ENCODE data around the gene COQ5. TPM values are rescaled to one million over a fixed set of nuclear protein-coding genes. Genes with fewer than 3 reads are reported as not detected.

COQ5 gene
- total RNA-seq, 1 experiment from 2014 or later, result 41.2 TPM

DNA sequence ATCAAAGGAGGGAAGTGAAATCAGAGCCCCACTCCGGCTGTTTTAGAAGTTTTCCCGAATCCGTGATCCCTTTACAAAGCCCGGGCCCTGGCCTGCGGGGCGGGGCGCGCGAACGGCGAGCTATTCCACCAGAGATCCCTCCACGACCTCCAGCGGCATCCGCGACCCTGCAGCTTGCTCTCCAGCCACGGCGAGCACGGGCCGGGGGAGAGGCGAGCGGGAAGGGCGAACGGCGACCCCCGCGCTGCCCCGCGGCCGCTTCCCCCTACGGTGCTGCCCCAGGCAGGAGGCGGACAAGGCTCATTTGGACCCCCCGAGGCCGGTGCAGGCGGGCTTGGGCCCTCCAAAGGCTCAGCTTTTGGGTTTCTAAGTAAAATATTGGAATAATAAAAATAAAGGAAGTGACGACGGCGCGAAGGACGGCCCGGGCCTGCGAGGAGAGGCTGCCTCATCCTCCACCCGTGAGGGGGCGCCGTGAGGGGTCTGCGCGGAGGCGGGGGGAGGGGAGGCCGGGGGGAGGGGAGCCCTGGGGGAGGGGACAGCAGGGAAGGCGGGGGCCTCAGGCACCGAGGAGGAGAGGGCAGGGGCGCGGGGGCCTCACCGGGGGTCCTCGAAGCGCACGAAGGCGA, 60.0 kb downstream of the COQ5 start:
- Histone ChIP-seq H3F3A (ENCODE audit: low read length, unreplicated experiment) (peaks cover under 1% of the 10 kb centered on the region), H3K79me2 (ENCODE audit: low read length) (peaks cover 89% of the 10 kb centered on the region), H3K4me2 (ENCODE audit: low read length) (peak overlapping the region; percentile 95), H3K9me2 (replicated peaks; ENCODE audit: low read length) (no peaks in the 10 kb centered on the region), H3K4me3 (ENCODE audit: low read length) (peak overlapping the region; percentile 95), H3K27me3 (ENCODE audit: low read length) (no peaks in the 10 kb centered on the region), H3K4me1 (ENCODE audit: insufficient read depth, low read length) (peaks cover 30% of the 10 kb centered on the region), H3K9me3 (ENCODE audit: low read length) (no peaks in the 10 kb centered on the region), H3K9ac (ENCODE audit: low read length) (peak overlapping the region; percentile 87), H3K36me3 (ENCODE audit: low read depth, low read length) (peaks cover 25% of the 10 kb centered on the region), H4K20me1 (ENCODE audit: low read length) (peaks cover 42% of the 10 kb centered on the region), H3K27ac (ENCODE audit: low read length) (peak overlapping the region; percentile 66), H2AFZ (ENCODE audit: low read length) (peak overlapping the region; percentile 41; the same call in 1 of the 2 replicates)
- TF ChIP-seq, protein P1, sequence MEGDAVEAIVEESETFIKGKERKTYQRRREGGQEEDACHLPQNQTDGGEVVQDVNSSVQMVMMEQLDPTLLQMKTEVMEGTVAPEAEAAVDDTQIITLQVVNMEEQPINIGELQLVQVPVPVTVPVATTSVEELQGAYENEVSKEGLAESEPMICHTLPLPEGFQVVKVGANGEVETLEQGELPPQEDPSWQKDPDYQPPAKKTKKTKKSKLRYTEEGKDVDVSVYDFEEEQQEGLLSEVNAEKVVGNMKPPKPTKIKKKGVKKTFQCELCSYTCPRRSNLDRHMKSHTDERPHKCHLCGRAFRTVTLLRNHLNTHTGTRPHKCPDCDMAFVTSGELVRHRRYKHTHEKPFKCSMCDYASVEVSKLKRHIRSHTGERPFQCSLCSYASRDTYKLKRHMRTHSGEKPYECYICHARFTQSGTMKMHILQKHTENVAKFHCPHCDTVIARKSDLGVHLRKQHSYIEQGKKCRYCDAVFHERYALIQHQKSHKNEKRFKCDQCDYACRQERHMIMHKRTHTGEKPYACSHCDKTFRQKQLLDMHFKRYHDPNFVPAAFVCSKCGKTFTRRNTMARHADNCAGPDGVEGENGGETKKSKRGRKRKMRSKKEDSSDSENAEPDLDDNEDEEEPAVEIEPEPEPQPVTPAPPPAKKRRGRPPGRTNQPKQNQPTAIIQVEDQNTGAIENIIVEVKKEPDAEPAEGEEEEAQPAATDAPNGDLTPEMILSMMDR (conservative IDR thresholded peaks at IDR 0.05; ENCODE audit: low read depth, low read length), result 0 out of 2 replicates have a peak, but pooled peaks have one; percentile 8
- no peak for TF ChIP-seq EZH2phosphoT487 (IDR thresholded peaks at IDR 0.05; ENCODE audit: borderline replicate concordance, low read length)
- intact Hi-C loops (cut with micrococcal nuclease), result loop anchor here (2.0 kb wide), 2 partner anchors 30 to 60 kb away; partner anchors contain the start of genes COQ5 and COX6A1
- ATAC-seq, result peak; percentile 11
- BruUV-seq (replicated peaks), result no TSS peak
- ChIA-PET POLR2A (ENCODE audit: unreplicated experiment) (interaction anchor here (0.6 to 1.0 kb wide), 3 partner anchors 27 to 69 kb away, joined by 3 to 4 read pairs (median 3); partner anchors contain the start of gene DYNLL1), CTCF (no interaction called here)
- DNase-seq, result no peak

DNA sequence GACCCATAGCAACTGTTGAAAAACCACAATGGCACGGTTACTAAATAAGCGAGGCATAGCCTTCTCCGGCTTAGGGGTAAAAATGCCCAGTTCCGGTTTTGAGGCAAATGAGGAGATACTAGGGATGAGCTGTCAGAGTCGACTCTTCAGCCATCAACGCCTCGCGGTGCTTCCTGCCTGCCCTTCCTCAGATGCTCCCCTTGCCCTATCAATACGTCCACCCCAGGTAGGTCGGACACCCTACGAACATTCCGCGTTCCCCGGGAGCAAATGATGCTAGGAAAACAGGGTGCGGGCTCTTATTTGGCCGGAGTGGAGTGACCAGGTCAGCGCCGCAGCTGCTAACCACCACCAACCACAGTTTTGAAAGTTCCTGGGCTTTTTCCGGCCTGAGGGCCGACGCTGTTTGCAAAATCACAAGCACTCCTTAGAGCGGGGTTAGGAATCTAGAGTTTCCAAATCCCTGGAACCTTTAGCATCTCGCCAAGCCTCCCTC, 60.6 kb downstream of the COQ5 start:
- Histone ChIP-seq H3K27me3 (ENCODE audit: low read length) (no peaks in the 10 kb centered on the region), H3F3A (ENCODE audit: low read length, unreplicated experiment) (no peaks in the 10 kb centered on the region), H3K4me3 (ENCODE audit: low read length) (peak overlapping the region; percentile 95), H3K9ac (ENCODE audit: low read length) (peak overlapping the region; percentile 87), H3K27ac (ENCODE audit: low read length) (peak overlapping the region; percentile 66), H2AFZ (ENCODE audit: low read length) (0 out of 2 replicates have a peak overlapping the region, but pooled peaks have one; percentile 1), H3K9me3 (ENCODE audit: low read length) (no peaks in the 10 kb centered on the region), H3K9me2 (replicated peaks; ENCODE audit: low read length) (no peaks in the 10 kb centered on the region), H3K4me2 (ENCODE audit: low read length) (peak overlapping the region; percentile 95), H3K36me3 (ENCODE audit: low read depth, low read length) (peaks cover 31% of the 10 kb centered on the region), H4K20me1 (ENCODE audit: low read length) (peaks cover 47% of the 10 kb centered on the region), H3K79me2 (ENCODE audit: low read length) (peaks cover 93% of the 10 kb centered on the region), H3K4me1 (ENCODE audit: insufficient read depth, low read length) (peaks cover 24% of the 10 kb centered on the region)
- TSS peak; percentile 47 for BruUV-seq (replicated peaks)
- intact Hi-C loops (cut with micrococcal nuclease), result loop anchor here (2.0 kb wide), 2 partner anchors 30 to 60 kb away; partner anchors contain the start of genes COQ5 and COX6A1
- DNase-seq (peak; percentile 51), ATAC-seq (peak; percentile 2)
- ChIA-PET POLR2A (ENCODE audit: unreplicated experiment) (interaction anchor here (0.6 to 1.0 kb wide), 2 partner anchors 28 to 70 kb away, joined by 3 to 4 read pairs; partner anchors contain the start of gene DYNLL1), CTCF (no interaction called here)
- TF ChIP-seq, protein P1 (conservative IDR thresholded peaks at IDR 0.05; ENCODE audit: low read depth, low read length), result no peak
- TF ChIP-seq EZH2 (IDR thresholded peaks at IDR 0.05; ENCODE audit: low read length, unreplicated experiment), result no peak
- no peak for TF ChIP-seq EZH2phosphoT487 (IDR thresholded peaks at IDR 0.05; ENCODE audit: borderline replicate concordance, low read length)

DNA sequence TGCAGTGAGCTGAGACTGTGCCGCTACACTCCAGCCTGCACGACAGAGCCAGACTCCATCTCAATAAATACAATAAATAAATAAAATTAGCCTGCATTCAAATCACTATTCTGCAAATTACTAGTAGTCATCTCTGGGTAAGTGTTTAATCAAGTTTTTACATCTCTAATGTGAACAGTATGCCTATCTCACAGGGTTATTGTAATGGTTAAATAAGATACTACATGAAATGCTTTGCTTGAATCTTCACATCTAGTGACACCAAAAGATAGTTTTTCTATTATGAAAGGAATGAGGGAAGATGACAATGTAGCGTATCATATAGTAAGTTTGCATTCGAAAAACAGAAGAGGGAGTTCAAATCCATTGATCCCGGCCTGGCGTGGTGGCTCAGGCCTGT, 61.5 kb downstream of the COQ5 start:
- BruUV-seq (replicated peaks), result no TSS peak
- Histone ChIP-seq H3K9ac (ENCODE audit: low read length) (no peak overlapping the region), H3K27me3 (ENCODE audit: low read length) (no peaks in the 10 kb centered on the region), H3K9me2 (replicated peaks; ENCODE audit: low read length) (no peaks in the 10 kb centered on the region), H3K36me3 (ENCODE audit: low read depth, low read length) (peaks cover 37% of the 10 kb centered on the region), H3K4me2 (ENCODE audit: low read length) (peak overlapping the region; percentile 95), H4K20me1 (ENCODE audit: low read length) (peaks cover 49% of the 10 kb centered on the region), H3K79me2 (ENCODE audit: low read length) (peaks cover 88% of the 10 kb centered on the region), H3K27ac (ENCODE audit: low read length) (no peak overlapping the region), H3F3A (ENCODE audit: low read length, unreplicated experiment) (no peaks in the 10 kb centered on the region), H3K9me3 (ENCODE audit: low read length) (no peaks in the 10 kb centered on the region), H3K4me3 (ENCODE audit: low read length) (peak overlapping the region; percentile 95; the same call in 1 of the 2 replicates), H3K4me1 (ENCODE audit: insufficient read depth, low read length) (peaks cover 15% of the 10 kb centered on the region), H2AFZ (ENCODE audit: low read length) (no peak overlapping the region)
- DNase-seq, result no peak
- POLR2A ChIA-PET (ENCODE audit: unreplicated experiment), result no interaction called here
- TF ChIP-seq EZH2 (IDR thresholded peaks at IDR 0.05; ENCODE audit: low read length, unreplicated experiment) (no peak), EZH2phosphoT487 (IDR thresholded peaks at IDR 0.05; ENCODE audit: borderline replicate concordance, low read length) (no peak)
- TF ChIP-seq, protein P1 (conservative IDR thresholded peaks at IDR 0.05; ENCODE audit: low read depth, low read length), result no peak
- no peak for ATAC-seq
- intact Hi-C loops (cut with micrococcal nuclease), result no loop called here
- CTCF ChIA-PET, result interaction anchor here (0.5 kb wide), 1 partner anchor 121 kb away, joined by 4 read pairs; no protein-coding TSS in a partner anchor

Measured in PC-3 (cell line).